GM18519 (cell line): ENCODE data around the gene ANAPC1.
"Not testable (repeated sequence)": the region's sequence is repeated elsewhere in the genome, so short reads cannot be mapped to it uniquely, and the experiment has no call there.

ENCODE experiments used
- ATAC-seq: cut with Tn5 transposase; IDR thresholded peaks from one replicate; pipeline ENCODE4 v1.9.1; 2021; ENCODE audit warnings: mild to moderate bottlenecking, moderate library complexity; ENCODE audit not compliant: unreplicated experiment, low FRiP score

ANAPC1 gene

DNA sequence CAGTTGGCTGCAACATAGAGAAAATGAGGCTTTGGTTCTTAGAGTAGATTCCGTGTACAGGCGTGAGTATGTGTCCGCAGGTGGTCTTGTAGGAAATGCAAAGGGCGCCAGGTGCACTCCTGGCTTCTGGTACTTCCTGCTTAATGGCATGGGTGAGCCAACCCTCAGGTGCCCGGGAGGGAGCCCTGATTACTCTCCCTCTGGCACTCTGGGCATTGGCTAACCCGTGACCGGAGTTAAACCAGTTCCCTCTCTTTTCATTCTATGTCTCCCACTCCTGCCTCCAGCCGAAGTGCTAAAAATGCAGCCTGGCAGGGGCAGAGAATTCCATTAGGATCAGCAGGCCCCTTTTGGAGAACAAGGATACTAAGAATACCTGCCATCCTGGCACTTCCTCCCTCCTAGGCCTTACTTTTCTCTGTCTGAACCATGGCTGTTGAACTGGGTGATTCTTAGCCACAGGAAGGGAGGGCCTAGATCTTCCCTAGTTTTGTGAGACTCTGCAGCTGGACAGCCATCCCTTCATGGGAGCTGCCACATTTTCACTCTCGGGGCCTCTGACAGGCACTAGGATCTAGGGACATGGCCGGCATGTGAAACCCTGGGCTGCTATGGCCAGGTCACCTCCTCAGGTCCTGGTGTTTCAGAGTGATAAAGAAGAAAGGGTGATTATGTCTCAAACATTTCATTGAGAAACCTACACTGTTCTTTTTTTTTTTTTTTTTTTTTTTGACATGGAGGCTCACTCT lies 20.9 kb upstream of the ANAPC1 start:
- no peak for ATAC-seq

- no peak for ATAC-seq
These were observed 20.0 kb upstream of the ANAPC1 start for GRCh38 chr2:111903930-111904439.

GRCh38 chr2:111903516-111903915 lies 19.5 kb upstream of the ANAPC1 start:
- no peak for ATAC-seq

GRCh38 chr2:111900859-111901258 lies 16.9 kb upstream of the ANAPC1 start:
- no peak for ATAC-seq

GRCh38 chr2:111898703-111899514 lies 14.9 kb upstream of the ANAPC1 start:
- ATAC-seq: no peak

DNA sequence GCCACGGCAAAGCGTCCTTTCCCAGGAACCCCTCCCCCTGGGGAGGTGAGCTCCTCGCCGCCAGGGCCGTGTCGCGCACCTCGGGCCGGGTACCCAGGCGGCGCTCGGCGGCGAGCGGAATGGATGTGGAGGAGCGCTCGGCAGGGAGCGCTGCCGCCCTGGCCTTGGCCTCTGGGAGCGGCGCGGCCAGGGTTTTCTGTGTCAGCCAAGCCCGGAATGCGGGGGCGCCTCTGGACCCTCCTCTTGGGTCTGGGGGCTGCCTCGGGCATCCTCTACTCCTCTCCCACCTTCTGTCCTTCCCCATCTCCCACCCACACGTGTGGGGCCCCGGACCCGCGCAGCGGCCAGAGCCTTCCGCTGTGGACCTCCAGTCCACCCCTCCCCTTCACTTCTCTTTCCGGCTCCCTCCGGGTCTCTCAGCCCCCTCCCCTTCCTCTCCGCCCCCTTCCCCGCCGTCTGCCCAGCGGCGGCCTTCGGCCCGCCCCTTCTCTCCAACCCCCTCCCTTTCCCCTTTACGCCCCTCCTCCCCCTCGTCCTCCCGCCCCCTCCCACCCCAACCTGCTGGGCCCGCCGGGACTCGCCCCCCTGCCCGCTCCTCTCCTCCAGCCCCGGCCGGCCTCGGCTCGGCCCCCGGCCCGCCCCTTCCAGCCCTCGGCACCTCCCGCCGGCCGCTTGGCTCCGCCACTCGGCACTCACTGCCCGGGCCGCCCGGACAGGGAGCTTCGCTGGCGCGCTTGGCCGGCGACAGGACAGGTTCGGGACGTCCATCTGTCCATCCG lies 14.1 kb upstream of the ANAPC1 start, which contains the start of gene MERTK:
Gene MERTK, plus strand, starts transcription at position 684 of the 779 bp plus-strand sequence. CDS start 129 bp downstream, outside the sequence.
- ATAC-seq: no peak

DNA sequence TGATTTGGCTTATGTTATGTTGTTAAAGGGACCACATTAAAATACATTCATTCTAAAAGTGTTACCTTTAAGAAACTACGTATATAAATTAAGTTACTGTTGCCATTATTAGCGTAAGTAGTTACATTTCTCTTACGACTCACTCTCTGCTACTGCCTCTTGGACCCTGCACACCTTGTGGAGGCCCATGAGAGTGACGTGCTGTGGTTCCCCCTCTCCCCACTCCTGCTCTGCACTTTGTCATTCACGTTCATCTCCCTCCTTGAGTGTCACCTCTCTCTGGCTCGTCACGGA lies 13.6 kb upstream of the ANAPC1 start:
- ATAC-seq: no peak

- no peak for ATAC-seq
These were observed 12.6 kb upstream of the ANAPC1 start for GRCh38 chr2:111896576-111896975.

- no peak for ATAC-seq
These were observed 12.0 kb upstream of the ANAPC1 start for GRCh38 chr2:111896024-111896423.

DNA sequence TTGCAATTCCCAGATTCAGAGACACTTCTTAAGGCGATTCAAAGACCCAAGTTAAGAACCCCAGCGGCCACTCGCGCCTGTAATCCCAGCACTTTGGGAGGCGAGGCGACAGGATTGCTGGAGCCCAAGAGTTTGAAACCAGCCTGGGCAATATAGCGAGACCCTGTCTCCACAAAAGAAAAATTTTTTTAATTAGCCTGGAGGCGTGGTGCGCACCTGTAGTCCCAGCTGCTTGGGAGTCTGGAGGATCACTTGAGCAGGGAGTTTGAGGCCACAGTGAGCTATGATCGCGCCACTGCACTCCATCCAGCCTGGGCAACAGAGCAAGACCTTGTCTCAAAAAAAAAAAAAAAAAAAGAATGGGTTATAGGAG lies 585 bp upstream of the ANAPC1 start:
- no peak for ATAC-seq

- not testable (repeated sequence) for ATAC-seq
These were observed 11.2 kb downstream of the ANAPC1 start for GRCh38 chr2:111872806-111873205.

DNA sequence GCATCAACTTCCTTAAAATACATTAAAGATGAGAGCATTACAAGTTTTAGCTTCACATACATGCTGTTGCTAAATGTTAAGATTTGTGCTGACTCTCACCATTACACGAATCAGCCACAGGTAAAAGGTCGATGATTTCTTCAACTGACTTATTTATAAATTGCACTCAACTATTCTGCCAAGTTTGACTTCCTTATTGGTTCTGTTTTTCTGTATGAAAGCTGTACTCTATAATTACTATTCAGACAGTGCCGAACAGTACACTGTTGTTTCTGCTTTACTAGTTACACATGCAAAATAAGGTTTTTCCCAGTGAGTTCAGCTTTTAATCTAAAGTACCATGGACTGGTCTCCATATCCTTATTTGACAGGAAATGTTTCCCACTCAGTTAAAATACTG lies 18.9 kb downstream of the ANAPC1 start:
- not testable (repeated sequence) for ATAC-seq

DNA sequence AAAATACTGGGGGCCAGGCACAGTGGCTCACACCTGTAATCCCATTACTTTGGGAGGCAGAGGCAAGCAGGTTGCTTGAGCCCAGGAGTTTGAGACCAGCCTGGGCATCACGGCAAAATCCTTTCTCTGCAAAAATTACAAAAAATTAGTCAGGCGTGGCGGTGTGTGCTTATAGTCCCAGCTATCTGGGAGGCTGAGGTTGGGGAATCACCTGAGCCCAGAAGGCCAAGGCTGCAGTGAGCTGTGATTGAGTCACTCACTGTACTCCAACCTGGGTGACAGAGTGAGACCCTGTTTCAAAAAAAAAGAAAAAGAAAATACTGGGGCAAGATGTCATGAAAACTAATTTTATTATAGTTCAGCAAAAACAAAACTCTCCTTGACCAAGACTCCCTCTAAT lies 24.0 kb downstream of the ANAPC1 start:
- not testable (repeated sequence) for ATAC-seq

- ATAC-seq: not testable (repeated sequence)
These were observed 31.4 kb downstream of the ANAPC1 start for GRCh38 chr2:111852544-111852943.

GRCh38 chr2:111850646-111851045 lies 33.3 kb downstream of the ANAPC1 start:
- not testable (repeated sequence) for ATAC-seq

- ATAC-seq: not testable (repeated sequence)
These were observed 44.2 kb downstream of the ANAPC1 start for GRCh38 chr2:111839625-111840282.

- not testable (repeated sequence) for ATAC-seq
These were observed 45.0 kb downstream of the ANAPC1 start for GRCh38 chr2:111838992-111839391.

- ATAC-seq: not testable (repeated sequence)
These were observed 49.8 kb downstream of the ANAPC1 start for GRCh38 chr2:111834221-111834620.

- peak; percentile 64 for ATAC-seq
These were observed 53.5 kb downstream of the ANAPC1 start for GRCh38 chr2:111830479-111830878.

DNA sequence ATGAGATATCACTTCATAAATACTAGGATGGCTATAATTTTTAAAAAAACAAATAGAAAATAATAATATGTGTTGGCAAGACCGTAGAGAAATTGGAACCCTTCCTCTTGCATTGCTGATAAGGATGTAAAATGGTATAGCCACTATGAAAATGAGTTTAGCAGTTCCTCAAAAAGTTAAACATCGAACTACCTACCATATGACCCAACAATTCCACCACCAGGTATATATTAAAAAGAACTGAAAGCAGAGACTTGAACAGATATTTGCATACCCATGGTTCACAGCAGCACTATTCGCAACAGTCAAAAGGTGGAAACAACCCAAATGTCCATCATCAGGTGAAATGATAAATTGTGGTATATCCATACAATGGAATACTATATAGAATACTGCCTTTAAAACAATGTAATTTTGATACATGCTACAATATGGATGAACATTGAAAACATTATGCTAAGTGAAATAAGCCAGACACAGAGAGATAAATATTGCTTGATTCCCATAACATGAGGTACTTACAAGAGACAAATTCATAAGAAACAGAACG lies 55.7 kb downstream of the ANAPC1 start:
- ATAC-seq: not testable (repeated sequence)
